NCI-H146 (cell line): ENCODE measurements around the gene NUP133.
A peak's percentile ranks its signal among the peaks of the same experiment; 100 is the strongest.
"Not testable (repeated sequence)": the region's sequence is repeated elsewhere in the genome, so short reads cannot be mapped to it uniquely, and the experiment has no call there.

Experiments
- DNase-seq: peaks from one replicate; lab custom pipeline; 2025; lab: John Stamatoyannopoulos, UW

NUP133 gene

GRCh38 chr1:229508823-229509337 is 739 bp upstream of the NUP133 start:
- peak; percentile 13 for DNase-seq

- DNase-seq, result no peak
Measured at GRCh38 chr1:229507502-229507901, 639 bp downstream of the NUP133 start.

GRCh38 chr1:229506633-229507032 is 1.5 kb downstream of the NUP133 start:
- DNase-seq, result no peak

- DNase-seq, result no peak
Measured at GRCh38 chr1:229495782-229496181, 12.4 kb downstream of the NUP133 start.

- no peak for DNase-seq
Measured at GRCh38 chr1:229487181-229487580, 21.0 kb downstream of the NUP133 start.

GRCh38 chr1:229485318-229485717 is 22.8 kb downstream of the NUP133 start:
- DNase-seq, result no peak

- no peak for DNase-seq
Measured at GRCh38 chr1:229482511-229482910, 25.6 kb downstream of the NUP133 start.

- no peak for DNase-seq
Measured at GRCh38 chr1:229480495-229480894, 27.6 kb downstream of the NUP133 start.

GRCh38 chr1:229479660-229480399 is 28.3 kb downstream of the NUP133 start:
- DNase-seq, result no peak

GRCh38 chr1:229478852-229479251 is 29.3 kb downstream of the NUP133 start:
- DNase-seq, result no peak

GRCh38 chr1:229475859-229476258 is 32.3 kb downstream of the NUP133 start:
- DNase-seq, result not testable (repeated sequence)

GRCh38 chr1:229474509-229474908 is 33.6 kb downstream of the NUP133 start:
- no peak for DNase-seq

- DNase-seq, result no peak
Measured at GRCh38 chr1:229471175-229471574, 37.0 kb downstream of the NUP133 start.

GRCh38 chr1:229470406-229471043 is 37.6 kb downstream of the NUP133 start:
- DNase-seq, result peak; percentile 72

GRCh38 chr1:229466887-229467286 is 41.3 kb downstream of the NUP133 start:
- DNase-seq, result no peak

- DNase-seq, result no peak
Measured at GRCh38 chr1:229464672-229465071, 43.5 kb downstream of the NUP133 start.

GRCh38 chr1:229461032-229461668 is 47.0 kb downstream of the NUP133 start:
- DNase-seq, result no peak

- DNase-seq, result no peak
Measured at GRCh38 chr1:229459815-229460214, 48.3 kb downstream of the NUP133 start.

- DNase-seq, result no peak
Measured at GRCh38 chr1:229457436-229457835, 50.7 kb downstream of the NUP133 start.

- no peak for DNase-seq
Measured at GRCh38 chr1:229456016-229456415, 52.1 kb downstream of the NUP133 start.

GRCh38 chr1:229454056-229454455 is 54.1 kb downstream of the NUP133 start:
- no peak for DNase-seq

GRCh38 chr1:229452956-229453801 is 55.0 kb downstream of the NUP133 start:
- DNase-seq, result peak; percentile 13
